ENCODE data around the gene ADAMTS19.
"Not testable (repeated sequence)": the region's sequence is repeated elsewhere in the genome, so short reads cannot be mapped to it uniquely, and the experiment has no call there.

Gene ADAMTS19

DNA sequence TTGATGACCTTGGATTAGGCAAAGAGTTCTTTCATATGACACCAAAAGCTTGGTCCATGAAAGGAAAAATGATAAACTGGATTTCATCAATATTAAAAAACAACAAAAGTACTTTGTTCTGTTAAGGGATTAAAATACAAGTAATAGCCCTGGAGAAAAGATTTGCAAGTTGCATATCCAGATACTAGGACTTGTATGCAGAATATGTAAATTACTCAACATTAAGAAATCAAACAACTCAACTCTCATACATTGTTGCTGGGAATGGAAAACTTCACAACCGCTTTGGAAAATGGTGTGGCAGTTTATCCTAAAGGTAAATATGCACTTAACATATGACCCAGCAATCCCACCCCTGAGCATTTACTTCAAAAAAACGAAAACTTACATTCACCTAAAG, 112.0 kb downstream of the ADAMTS19 start:
- TF ChIP-seq, protein P1, sequence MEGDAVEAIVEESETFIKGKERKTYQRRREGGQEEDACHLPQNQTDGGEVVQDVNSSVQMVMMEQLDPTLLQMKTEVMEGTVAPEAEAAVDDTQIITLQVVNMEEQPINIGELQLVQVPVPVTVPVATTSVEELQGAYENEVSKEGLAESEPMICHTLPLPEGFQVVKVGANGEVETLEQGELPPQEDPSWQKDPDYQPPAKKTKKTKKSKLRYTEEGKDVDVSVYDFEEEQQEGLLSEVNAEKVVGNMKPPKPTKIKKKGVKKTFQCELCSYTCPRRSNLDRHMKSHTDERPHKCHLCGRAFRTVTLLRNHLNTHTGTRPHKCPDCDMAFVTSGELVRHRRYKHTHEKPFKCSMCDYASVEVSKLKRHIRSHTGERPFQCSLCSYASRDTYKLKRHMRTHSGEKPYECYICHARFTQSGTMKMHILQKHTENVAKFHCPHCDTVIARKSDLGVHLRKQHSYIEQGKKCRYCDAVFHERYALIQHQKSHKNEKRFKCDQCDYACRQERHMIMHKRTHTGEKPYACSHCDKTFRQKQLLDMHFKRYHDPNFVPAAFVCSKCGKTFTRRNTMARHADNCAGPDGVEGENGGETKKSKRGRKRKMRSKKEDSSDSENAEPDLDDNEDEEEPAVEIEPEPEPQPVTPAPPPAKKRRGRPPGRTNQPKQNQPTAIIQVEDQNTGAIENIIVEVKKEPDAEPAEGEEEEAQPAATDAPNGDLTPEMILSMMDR (IDR thresholded peaks at IDR 0.05; ENCODE audit: insufficient read depth, low read length) = no peak
- no peak for TF ChIP-seq SPI1 (IDR thresholded peaks at IDR 0.05; ENCODE audit: borderline replicate concordance, low read depth)
- no peak for TF ChIP-seq POLR2AphosphoS5 (IDR thresholded peaks at IDR 0.05; ENCODE audit: low read depth)
- TF ChIP-seq, protein P2, sequence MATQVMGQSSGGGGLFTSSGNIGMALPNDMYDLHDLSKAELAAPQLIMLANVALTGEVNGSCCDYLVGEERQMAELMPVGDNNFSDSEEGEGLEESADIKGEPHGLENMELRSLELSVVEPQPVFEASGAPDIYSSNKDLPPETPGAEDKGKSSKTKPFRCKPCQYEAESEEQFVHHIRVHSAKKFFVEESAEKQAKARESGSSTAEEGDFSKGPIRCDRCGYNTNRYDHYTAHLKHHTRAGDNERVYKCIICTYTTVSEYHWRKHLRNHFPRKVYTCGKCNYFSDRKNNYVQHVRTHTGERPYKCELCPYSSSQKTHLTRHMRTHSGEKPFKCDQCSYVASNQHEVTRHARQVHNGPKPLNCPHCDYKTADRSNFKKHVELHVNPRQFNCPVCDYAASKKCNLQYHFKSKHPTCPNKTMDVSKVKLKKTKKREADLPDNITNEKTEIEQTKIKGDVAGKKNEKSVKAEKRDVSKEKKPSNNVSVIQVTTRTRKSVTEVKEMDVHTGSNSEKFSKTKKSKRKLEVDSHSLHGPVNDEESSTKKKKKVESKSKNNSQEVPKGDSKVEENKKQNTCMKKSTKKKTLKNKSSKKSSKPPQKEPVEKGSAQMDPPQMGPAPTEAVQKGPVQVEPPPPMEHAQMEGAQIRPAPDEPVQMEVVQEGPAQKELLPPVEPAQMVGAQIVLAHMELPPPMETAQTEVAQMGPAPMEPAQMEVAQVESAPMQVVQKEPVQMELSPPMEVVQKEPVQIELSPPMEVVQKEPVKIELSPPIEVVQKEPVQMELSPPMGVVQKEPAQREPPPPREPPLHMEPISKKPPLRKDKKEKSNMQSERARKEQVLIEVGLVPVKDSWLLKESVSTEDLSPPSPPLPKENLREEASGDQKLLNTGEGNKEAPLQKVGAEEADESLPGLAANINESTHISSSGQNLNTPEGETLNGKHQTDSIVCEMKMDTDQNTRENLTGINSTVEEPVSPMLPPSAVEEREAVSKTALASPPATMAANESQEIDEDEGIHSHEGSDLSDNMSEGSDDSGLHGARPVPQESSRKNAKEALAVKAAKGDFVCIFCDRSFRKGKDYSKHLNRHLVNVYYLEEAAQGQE (IDR thresholded peaks at IDR 0.05; ENCODE audit: insufficient replicate concordance, low read depth) = no peak
- TF ChIP-seq GABPA (IDR thresholded peaks at IDR 0.05; ENCODE audit: low read depth) = no peak
- no peaks in the 10 kb centered on the region for H3K27me3 ChIP-seq (ENCODE audit: insufficient read depth, poor library complexity, severe bottlenecking)

DNA sequence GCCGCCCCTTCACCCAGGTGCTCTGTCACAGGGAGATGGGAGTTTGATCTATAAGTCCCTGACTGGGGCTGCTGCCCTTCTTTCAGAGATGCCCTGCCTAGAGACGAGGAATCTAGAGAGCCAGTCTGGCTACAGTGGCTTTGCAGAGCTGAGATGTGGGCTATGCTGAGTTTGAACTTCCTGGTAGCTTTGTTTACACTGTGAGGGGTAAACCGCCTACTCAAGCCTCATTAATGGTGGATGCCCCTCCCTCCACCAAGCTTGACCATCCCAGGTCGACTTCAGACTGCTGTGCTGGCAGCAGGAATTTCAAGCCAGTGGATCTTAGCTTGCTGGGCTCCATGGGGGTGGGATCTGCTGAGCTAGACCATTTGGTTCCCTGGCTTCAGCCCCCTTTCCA, 124.4 kb downstream of the ADAMTS19 start:
- not testable (repeated sequence) for H3K27me3 ChIP-seq (ENCODE audit: insufficient read depth, poor library complexity, severe bottlenecking); DNase-seq (ENCODE audit: low read depth in 1 of 2, low spot score in 1 of 2); H3K27ac ChIP-seq (replicated peaks); H3K4me3 ChIP-seq (replicated peaks; ENCODE audit: insufficient read depth, low read length)

More for the DNA sequence above, 112.0 kb downstream of the ADAMTS19 start:
- DNase-seq (ENCODE audit: low read depth in 1 of 2, low spot score in 1 of 2) = no peak
- H3K4me3 ChIP-seq (replicated peaks; ENCODE audit: insufficient read depth, low read length) = no peak overlapping the region
- H3K27ac ChIP-seq (replicated peaks) = no peak overlapping the region

DNA sequence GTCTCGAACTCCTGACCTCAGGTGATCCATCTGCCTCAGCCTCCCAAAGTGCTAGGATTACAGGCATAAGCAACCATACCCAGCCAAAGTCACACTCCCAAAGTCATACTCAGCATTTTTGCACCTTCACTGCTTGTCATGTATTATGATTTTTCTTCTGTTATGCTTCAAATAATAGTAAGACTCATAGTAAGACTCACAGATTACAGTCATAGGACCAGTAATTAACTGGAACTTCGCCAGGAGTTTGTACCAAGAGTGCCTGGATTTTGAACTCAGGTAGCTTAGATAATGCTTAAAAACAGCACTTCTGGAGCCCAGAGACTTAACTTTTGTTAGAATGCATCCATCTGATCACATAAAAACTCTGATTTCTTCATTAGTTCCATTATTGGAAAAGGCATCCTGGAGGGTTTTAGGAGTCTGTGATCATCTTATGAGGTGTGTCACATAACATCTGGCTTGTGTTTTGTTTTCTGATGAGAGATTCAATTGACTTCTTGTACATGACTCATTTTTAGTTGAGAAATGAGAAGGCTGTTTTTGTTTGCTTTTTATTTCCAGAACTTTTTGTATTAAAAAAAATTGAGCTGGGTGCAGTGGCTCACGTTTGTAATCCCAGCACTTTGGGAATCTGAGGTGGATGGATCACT, 131.5 kb downstream of the ADAMTS19 start:
- TF ChIP-seq SPI1 (IDR thresholded peaks at IDR 0.05; ENCODE audit: borderline replicate concordance, low read depth) (no peak), POLR2AphosphoS5 (IDR thresholded peaks at IDR 0.05; ENCODE audit: low read depth) (no peak), GABPA (IDR thresholded peaks at IDR 0.05; ENCODE audit: low read depth) (no peak)
- TF ChIP-seq, protein P1 (IDR thresholded peaks at IDR 0.05; ENCODE audit: insufficient read depth, low read length) = no peak
- TF ChIP-seq, protein P2 (IDR thresholded peaks at IDR 0.05; ENCODE audit: insufficient replicate concordance, low read depth) = no peak
- no peaks in the 10 kb centered on the region for H3K27me3 ChIP-seq (ENCODE audit: insufficient read depth, poor library complexity, severe bottlenecking)
- no peak for DNase-seq (ENCODE audit: low read depth in 1 of 2, low spot score in 1 of 2)
- H3K27ac ChIP-seq (replicated peaks) = no peak overlapping the region
- no peak overlapping the region for H3K4me3 ChIP-seq (replicated peaks; ENCODE audit: insufficient read depth, low read length)

DNA sequence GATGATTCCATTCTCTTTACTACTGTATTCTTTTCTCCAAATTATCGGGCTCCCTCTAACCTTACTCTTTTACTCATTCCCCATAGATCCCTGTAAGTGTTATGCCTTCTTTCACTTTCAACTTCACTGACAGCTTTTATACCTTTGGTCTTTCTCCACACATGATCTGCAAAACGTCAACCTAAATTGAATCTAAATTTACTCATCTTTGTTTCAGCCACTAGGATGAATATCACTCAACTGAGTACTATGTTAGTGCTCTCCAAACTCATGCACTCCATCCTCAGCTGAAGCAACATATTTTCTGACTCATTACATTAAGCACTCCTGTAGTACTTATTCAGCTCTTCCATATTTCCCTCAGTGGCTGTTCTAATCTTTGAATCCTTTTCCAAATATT, 133.4 kb downstream of the ADAMTS19 start:
- H3K27me3 ChIP-seq (ENCODE audit: insufficient read depth, poor library complexity, severe bottlenecking) = no peaks in the 10 kb centered on the region
- H3K27ac ChIP-seq (replicated peaks) = no peak overlapping the region
- DNase-seq (ENCODE audit: low read depth in 1 of 2, low spot score in 1 of 2) = no peak
- no peak overlapping the region for H3K4me3 ChIP-seq (replicated peaks; ENCODE audit: insufficient read depth, low read length)
- TF ChIP-seq, protein P2 (IDR thresholded peaks at IDR 0.05; ENCODE audit: insufficient replicate concordance, low read depth) = no peak
- no peak for TF ChIP-seq SPI1 (IDR thresholded peaks at IDR 0.05; ENCODE audit: borderline replicate concordance, low read depth)
- TF ChIP-seq, protein P1 (IDR thresholded peaks at IDR 0.05; ENCODE audit: insufficient read depth, low read length) = no peak
- no peak for TF ChIP-seq POLR2AphosphoS5 (IDR thresholded peaks at IDR 0.05; ENCODE audit: low read depth)
- no peak for TF ChIP-seq GABPA (IDR thresholded peaks at IDR 0.05; ENCODE audit: low read depth)
